ENCODE data around the gene COL6A3. TPM values are rescaled to one million over a fixed set of nuclear protein-coding genes. Genes with fewer than 3 reads are reported as not detected.

COL6A3 gene
- total RNA-seq, 1 experiment from 2014 or later = 1.2 TPM

GRCh38 chr2:237393523-237393922 lies 20.4 kb downstream of the COL6A3 start:
- ATAC-seq (no peak), DNase-seq (ENCODE audit: low read depth, low spot score) (no peak)
- H3K9me2 ChIP-seq (ENCODE audit: insufficient read depth) = no peaks in the 10 kb centered on the region
- H3K9ac ChIP-seq (ENCODE audit: low read length) = no peak overlapping the region
- ChIA-PET RAD21 (ENCODE audit: low non-redundant PET in 1 of 2, low total read pairs in 2 of 2, uncharacterized antibody in 2 of 2, unreplicated experiment in 2 of 2) (no interaction called here), POLR2A (no interaction called here), CTCF (no interaction called here)
- H3K9me3 ChIP-seq (ENCODE audit: control insufficient read depth in 1 of 2, insufficient read depth in 1 of 2, low read depth in 1 of 2, low read length in 2 of 2) = no peaks in the 10 kb centered on the region
- no TSS peak for BruUV-seq (replicated peaks)
- H3K36me3 ChIP-seq (ENCODE audit: control insufficient read depth in 1 of 2, insufficient read depth in 2 of 2, low read length in 2 of 2) = no peaks in the 10 kb centered on the region
- TF ChIP-seq CBX3 (IDR thresholded peaks at IDR 0.05; ENCODE audit: low read depth) (no peak), FOSL1 (IDR thresholded peaks at IDR 0.05; ENCODE audit: low read depth) (no peak), RAD21 (IDR thresholded peaks at IDR 0.05; ENCODE audit: low read depth) (no peak)
- no peak overlapping the region for H3K27ac ChIP-seq (ENCODE audit: low read depth, low read length)
- H4K20me1 ChIP-seq (ENCODE audit: insufficient read depth) = no peaks in the 10 kb centered on the region
- H2AFZ ChIP-seq (ENCODE audit: low read depth, low read length, poor library complexity, severe bottlenecking) = no peak overlapping the region
- no peaks in the 10 kb centered on the region for H3K4me1 ChIP-seq (ENCODE audit: control insufficient read depth in 1 of 2, insufficient read depth in 2 of 2, low read length in 2 of 2)
- H3K4me3 ChIP-seq (replicated peaks in 1 of 2; ENCODE audit: low read depth in 1 of 2, low read length in 2 of 2) = no peak overlapping the region
- no peak overlapping the region for H3K4me2 ChIP-seq (ENCODE audit: low read length)
- H3K79me2 ChIP-seq (ENCODE audit: insufficient read depth, low read length) = no peaks in the 10 kb centered on the region
- H3K27me3 ChIP-seq (ENCODE audit: insufficient read depth, low read length) = peaks cover 92% of the 10 kb centered on the region
- intact Hi-C loops (cut with micrococcal nuclease) = no loop called here

GRCh38 chr2:237392186-237392585 lies 21.8 kb downstream of the COL6A3 start:
- Histone ChIP-seq H4K20me1 (ENCODE audit: insufficient read depth) (no peaks in the 10 kb centered on the region), H3K9me2 (ENCODE audit: insufficient read depth) (no peaks in the 10 kb centered on the region), H3K27ac (ENCODE audit: low read depth, low read length) (no peak overlapping the region), H3K4me3 (replicated peaks in 1 of 2; ENCODE audit: low read depth in 1 of 2, low read length in 2 of 2) (no peak overlapping the region), H3K4me1 (ENCODE audit: control insufficient read depth in 1 of 2, insufficient read depth in 2 of 2, low read length in 2 of 2) (no peaks in the 10 kb centered on the region), H3K79me2 (ENCODE audit: insufficient read depth, low read length) (no peaks in the 10 kb centered on the region), H3K27me3 (ENCODE audit: insufficient read depth, low read length) (peaks cover 83% of the 10 kb centered on the region), H2AFZ (ENCODE audit: low read depth, low read length, poor library complexity, severe bottlenecking) (no peak overlapping the region), H3K9ac (ENCODE audit: low read length) (no peak overlapping the region), H3K36me3 (ENCODE audit: control insufficient read depth in 1 of 2, insufficient read depth in 2 of 2, low read length in 2 of 2) (no peaks in the 10 kb centered on the region), H3K4me2 (ENCODE audit: low read length) (no peak overlapping the region), H3K9me3 (ENCODE audit: control insufficient read depth in 1 of 2, insufficient read depth in 1 of 2, low read depth in 1 of 2, low read length in 2 of 2) (no peaks in the 10 kb centered on the region)
- BruUV-seq (replicated peaks) = no TSS peak
- CTCF ChIA-PET = no interaction called here
- POLR2A ChIA-PET = no interaction called here
- no peak for TF ChIP-seq ZFX (IDR thresholded peaks at IDR 0.05)
- TF ChIP-seq POLR2A (IDR thresholded peaks at IDR 0.05; ENCODE audit: borderline replicate concordance, extremely low read depth, insufficient read depth, insufficient read length) = no peak
- TF ChIP-seq FOSL1 (IDR thresholded peaks at IDR 0.05; ENCODE audit: low read depth) = no peak
- TF ChIP-seq CTCF (IDR thresholded peaks at IDR 0.05 in 2 of 3, conservative IDR thresholded peaks at IDR 0.05 in 1 of 3; ENCODE audit: borderline replicate concordance in 1 of 3, insufficient read depth in 1 of 3, low read depth in 2 of 3, low read length in 2 of 3) = no peak
- TF ChIP-seq REST (IDR thresholded peaks at IDR 0.05; ENCODE audit: low read depth) = no peak
- TF ChIP-seq ZBTB33 (IDR thresholded peaks at IDR 0.05; ENCODE audit: extremely low read depth, insufficient replicate concordance, low read length) = no peak
- TF ChIP-seq SIN3A (IDR thresholded peaks at IDR 0.05; ENCODE audit: low read depth) = no peak
- no peak for TF ChIP-seq EZH2 (IDR thresholded peaks at IDR 0.05)
- intact Hi-C loops (cut with micrococcal nuclease) = no loop called here
- ATAC-seq (no peak), DNase-seq (ENCODE audit: low read depth, low spot score) (no peak)
- RAD21 ChIA-PET (ENCODE audit: low non-redundant PET in 1 of 2, low total read pairs in 2 of 2, uncharacterized antibody in 2 of 2, unreplicated experiment in 2 of 2) = no interaction called here
